Tibial nerve (tissue), 4 donors: ENCODE results near the gene ATXN10. TPM values are rescaled to one million over a fixed set of nuclear protein-coding genes. Genes with fewer than 3 reads are reported as not detected.

Experiments used
- DNase-seq, 2 donors: peaks; one replicate each; pipeline ENCODE4 v3.0.0-alpha.2; 2019; ENCODE audit warnings: low spot score in 2 of 2
- H3K27ac ChIP-seq, 4 donors: fragments of 200-600 bp; sonication (generic) in 3 of 4; one replicate each; pipeline ENCODE4 v1.5.1; 2017 to 2019; ENCODE audit warnings: mild to moderate bottlenecking in 1 of 4
- H3K27me3 ChIP-seq, 2 donors: fragments of 200-600 bp; sonication (generic) in 1 of 2; one replicate each; pipeline versions ENCODE4 v1.5.1 to v1.6.0; 2017 to 2019
- H3K36me3 ChIP-seq, 3 donors: fragments of 200-600 bp; sonication (generic); one replicate each; pipeline ENCODE4 v1.5.1; 2018 to 2019
- H3K4me1 ChIP-seq, 4 donors: fragments of 200-600 bp; sonication (generic) in 3 of 4; one replicate each; pipeline ENCODE4 v1.5.1; 2017 to 2019
- H3K4me3 ChIP-seq, 4 donors: fragments of 200-600 bp; sonication (generic) in 3 of 4; one replicate each; pipeline ENCODE4 v1.5.1; 2017 to 2019; ENCODE audit warnings: mild to moderate bottlenecking in 1 of 4, moderate library complexity in 1 of 4
- H3K9me3 ChIP-seq, 4 donors: fragments of 200-600 bp; sonication (generic) in 3 of 4; one replicate each; pipeline ENCODE4 v1.5.1; 2017 to 2019
- CTCF ChIP-seq, 5 experiments: fragments of 200-600 bp in 3 of 5; fragments of 450-650 bp in 2 of 5; sonication (generic) in 3 of 5; IDR thresholded peaks; one replicate each; pipeline ENCODE4 v1.5.1; 2016 to 2019; ENCODE audit warnings: antibody characterized with exemption in 5 of 5, mild to moderate bottlenecking in 3 of 5, moderate library complexity in 2 of 5
- EP300 ChIP-seq, 2 donors: sonication (generic); formaldehyde crosslinking; IDR thresholded peaks; one replicate each; pipeline ENCODE4 v1.6.1; 2017; ENCODE audit warnings: antibody characterized with exemption in 2 of 2, mild to moderate bottlenecking in 1 of 2
- POLR2A ChIP-seq, 2 donors: fragments of 450-650 bp; IDR thresholded peaks; one replicate each; pipeline ENCODE4 v1.6.1; 2017; ENCODE audit warnings: antibody characterized with exemption in 2 of 2, mild to moderate bottlenecking in 2 of 2, moderate library complexity in 2 of 2
- WGBS, 2 donors: methylation state at CpG; one replicate each; pipeline ENCODE4 v1.1.5; 2018; 5-methylcytosine and 5-hydroxymethylcytosine counted together
- total RNA-seq, 4 donors: library from RNA; depleted of rRNA; stranded (reverse); fragments of >200 nt; gene quantifications; one replicate each; pipeline ENCODE4 v1.1.0, GENCODE V29; 2016

ATXN10 gene
- total RNA-seq, 4 donors from 2014 or later = 163 to 197 (median 178) TPM

GRCh38 chr22:45704648-45705047 lies 33.0 kb downstream of the ATXN10 start:
- WGBS, 2 donors = 95 to 100% methylated on average over 2 of the region's 2 CpGs
- Histone ChIP-seq H3K36me3 (peaks cover 0 to 86% (median 10%) of the 10 kb centered on the region in 3 donors), H3K27ac (no peak overlapping the region), H3K4me3 (no peak overlapping the region), H3K27me3 (no peaks in the 10 kb centered on the region), H3K9me3 (peaks cover 0 to 2% (median 0%) of the 10 kb centered on the region in 4 donors), H3K4me1 (peaks cover 0 to 10% (median 0%) of the 10 kb centered on the region in 4 donors)
- DNase-seq = no peak
- TF ChIP-seq CTCF (IDR thresholded peaks at IDR 0.05) = no peak
- no peak for TF ChIP-seq POLR2A (IDR thresholded peaks at IDR 0.05)
- TF ChIP-seq EP300 (IDR thresholded peaks at IDR 0.05) = no peak

- Histone ChIP-seq H3K4me3 (no peak overlapping the region), H3K27me3 (no peaks in the 10 kb centered on the region), H3K27ac (no peak overlapping the region), H3K4me1 (peaks cover 0 to 13% (median 0%) of the 10 kb centered on the region in 4 donors), H3K9me3 (peaks cover 0 to 2% (median 0%) of the 10 kb centered on the region in 4 donors), H3K36me3 (peaks cover 0 to 80% (median 7%) of the 10 kb centered on the region in 3 donors)
- WGBS, 2 donors = 91 to 96% methylated on average over 2 of the region's 2 CpGs
- DNase-seq = no peak
- TF ChIP-seq POLR2A (IDR thresholded peaks at IDR 0.05) (no peak), EP300 (IDR thresholded peaks at IDR 0.05) (no peak), CTCF (IDR thresholded peaks at IDR 0.05) (no peak)
These were observed 36.0 kb downstream of the ATXN10 start for GRCh38 chr22:45707605-45708004.

GRCh38 chr22:45708145-45708544 lies 36.5 kb downstream of the ATXN10 start:
- Histone ChIP-seq H3K4me1 (peaks cover 0 to 13% (median 0%) of the 10 kb centered on the region in 4 donors), H3K9me3 (peaks cover 0 to 2% (median 0%) of the 10 kb centered on the region in 4 donors), H3K4me3 (no peak overlapping the region), H3K27me3 (no peaks in the 10 kb centered on the region), H3K27ac (no peak overlapping the region), H3K36me3 (peaks cover 0 to 75% (median 2%) of the 10 kb centered on the region in 3 donors)
- DNase-seq = no peak
- TF ChIP-seq EP300 (IDR thresholded peaks at IDR 0.05) (no peak), CTCF (IDR thresholded peaks at IDR 0.05) (no peak), POLR2A (IDR thresholded peaks at IDR 0.05) (no peak)
- 83 to 84% methylated on average over 2 of the region's 2 CpGs for WGBS, 2 donors

- DNase-seq = no peak
- WGBS, 2 donors = 72 to 82% methylated on average over 5 of the region's 5 CpGs
- H3K27me3 ChIP-seq = no peaks in the 10 kb centered on the region
These were observed 37.6 kb downstream of the ATXN10 start for GRCh38 chr22:45709060-45709739.

More at GRCh38 chr22:45709060-45709739, 37.6 kb downstream of the ATXN10 start:
- TF ChIP-seq CTCF (IDR thresholded peaks at IDR 0.05) (no peak), POLR2A (IDR thresholded peaks at IDR 0.05) (no peak), EP300 (IDR thresholded peaks at IDR 0.05) (no peak)
- Histone ChIP-seq H3K4me1 (peaks cover 0 to 13% (median 0%) of the 10 kb centered on the region in 4 donors), H3K9me3 (no peaks in the 10 kb centered on the region), H3K27ac (no peak overlapping the region), H3K4me3 (no peak overlapping the region), H3K36me3 (peaks cover 0 to 65% (median 0%) of the 10 kb centered on the region in 3 donors)
